Endothelial cell (in vitro differentiated cells): ENCODE measurements around the gene LRRC3C. TPM values are rescaled to one million over a fixed set of nuclear protein-coding genes. Genes with fewer than 3 reads are reported as not detected.
"Not testable (repeated sequence)": the region's sequence is repeated elsewhere in the genome, so short reads cannot be mapped to it uniquely, and the experiment has no call there.

Experiments
- DNase-seq: peaks from one replicate; pipeline ENCODE4 v3.0.0; 2021; ENCODE audit warnings: low spot score
- H3K27ac Mint-ChIP-seq: one replicate; pipeline ENCODE4 v1.8.0; 2021; ENCODE audit warnings: mixed read lengths, inconsistent platforms; ENCODE audit not compliant: unreplicated experiment
- H3K27me3 Mint-ChIP-seq: one replicate; pipeline ENCODE4 v1.8.0; 2021; ENCODE audit warnings: mild to moderate bottlenecking, moderate library complexity, mixed read lengths, inconsistent platforms; ENCODE audit not compliant: unreplicated experiment
- H3K36me3 Mint-ChIP-seq: one replicate; pipeline ENCODE4 v1.8.0; 2021; ENCODE audit warnings: mild to moderate bottlenecking, low read depth, mixed read lengths, inconsistent platforms; ENCODE audit not compliant: unreplicated experiment
- H3K4me1 Mint-ChIP-seq: one replicate; pipeline ENCODE4 v1.8.0; 2021; ENCODE audit warnings: mild to moderate bottlenecking, mixed read lengths, inconsistent platforms; ENCODE audit not compliant: unreplicated experiment
- H3K4me3 Mint-ChIP-seq: one replicate; pipeline ENCODE4 v1.8.0; 2021; ENCODE audit warnings: mild to moderate bottlenecking, mixed read lengths, inconsistent platforms; ENCODE audit not compliant: unreplicated experiment
- H3K9me3 Mint-ChIP-seq: one replicate; pipeline ENCODE4 v1.8.0; 2021; ENCODE audit warnings: mixed read lengths, inconsistent platforms; ENCODE audit not compliant: unreplicated experiment
- CTCF ChIP-seq: fragments of 200-600 bp; sonication (generic); IDR thresholded peaks from one replicate; pipeline ENCODE4 v1.5.0; 2021; ENCODE audit warnings: antibody characterized with exemption; ENCODE audit not compliant: unreplicated experiment
- total RNA-seq: library from RNA; stranded (reverse); fragmentation: NEBNext Ultra II Directional; extraction: Animal tissue kit (Norgen Biotek cat#: 25700); gene quantifications from one replicate; pipeline ENCODE4 v1.2.1, GENCODE V29; 2021; ENCODE audit not compliant: unreplicated experiment

The LRRC3C gene
- total RNA-seq, 1 donor from 2014 or later, result not detected

GRCh38 chr17:39946551-39947330, 19.2 kb downstream of the LRRC3C start:
- Mint-ChIP-seq H3K36me3 (peaks cover 3% of the 10 kb centered on the region), H3K4me1 (peaks cover 14% of the 10 kb centered on the region), H3K4me3 (no peak overlapping the region), H3K27me3 (peaks cover 12% of the 10 kb centered on the region), H3K9me3 (no peaks in the 10 kb centered on the region), H3K27ac (no peak overlapping the region)
- no peak for DNase-seq
- no peak for TF ChIP-seq CTCF

- not testable (repeated sequence) for H3K4me3 Mint-ChIP-seq, H3K27ac Mint-ChIP-seq, DNase-seq, H3K9me3 Mint-ChIP-seq, H3K36me3 Mint-ChIP-seq
- peaks cover 14% of the 10 kb centered on the region for H3K4me1 Mint-ChIP-seq
- peaks cover 16% of the 10 kb centered on the region for H3K27me3 Mint-ChIP-seq
Measured at GRCh38 chr17:39948489-39948828, 20.9 kb downstream of the LRRC3C start.

GRCh38 chr17:39949028-39949427, 21.5 kb downstream of the LRRC3C start:
- Mint-ChIP-seq H3K4me3 (no peak overlapping the region), H3K27me3 (peaks cover 20% of the 10 kb centered on the region), H3K27ac (no peak overlapping the region), H3K4me1 (peaks cover 14% of the 10 kb centered on the region), H3K9me3 (no peaks in the 10 kb centered on the region), H3K36me3 (peaks cover 3% of the 10 kb centered on the region)
- no peak for TF ChIP-seq CTCF
- DNase-seq, result no peak

- no peak for DNase-seq
- Mint-ChIP-seq H3K27ac (no peak overlapping the region), H3K9me3 (no peaks in the 10 kb centered on the region), H3K36me3 (peaks cover 3% of the 10 kb centered on the region), H3K4me3 (no peak overlapping the region), H3K27me3 (peaks cover 22% of the 10 kb centered on the region), H3K4me1 (peaks cover 14% of the 10 kb centered on the region)
- no peak for TF ChIP-seq CTCF
Measured at GRCh38 chr17:39950871-39951348, 23.4 kb downstream of the LRRC3C start.

GRCh38 chr17:39951924-39952679, 24.6 kb downstream of the LRRC3C start:
- Mint-ChIP-seq H3K4me3 (no peak overlapping the region), H3K4me1 (peaks cover 14% of the 10 kb centered on the region), H3K9me3 (no peaks in the 10 kb centered on the region), H3K36me3 (peaks cover 3% of the 10 kb centered on the region), H3K27ac (no peak overlapping the region), H3K27me3 (peaks cover 21% of the 10 kb centered on the region)
- no peak for DNase-seq
- no peak for TF ChIP-seq CTCF
